ENCODE data around the gene CASZ1. TPM values are rescaled to one million over a fixed set of nuclear protein-coding genes. Genes with fewer than 3 reads are reported as not detected.

CASZ1 gene
- total and polyA plus RNA-seq, 2 donors (not counting 3 experiments of a cell fraction or from before 2014, with no cell fraction given), result 1.5 to 5.2 TPM

- FAIRE-seq, result no peak
- dilution Hi-C loops (cut with MboI; ENCODE audit: extremely low pct_ligation_motif_present, low sequenced_read_pairs), result no loop called here
- no peak overlapping the region for H3K27ac ChIP-seq (ENCODE audit: insufficient read depth, low read depth, low read length)
- H3K27me3 ChIP-seq (ENCODE audit: control insufficient read depth in 2 of 2, insufficient read depth in 2 of 2, low read length in 2 of 2), result no peaks in the 10 kb centered on the region
- H3K4me2 ChIP-seq (ENCODE audit: insufficient read depth, low read length), result no peak overlapping the region
- no peak overlapping the region for H3K4me3 ChIP-seq (replicated peaks in 1 of 3; ENCODE audit: insufficient read depth in 1 of 3, low read depth in 1 of 3, low read length in 3 of 3)
- no peaks in the 10 kb centered on the region for H4K20me1 ChIP-seq (replicated peaks; ENCODE audit: control insufficient read depth, extremely low read depth, insufficient read depth, low read length)
- no peaks in the 10 kb centered on the region for H3K79me2 ChIP-seq (ENCODE audit: control insufficient read depth, insufficient read depth, low read length)
- CTCF ChIA-PET, result no interaction called here
- POLR2A ChIA-PET, result no interaction called here
- no peaks in the 10 kb centered on the region for H3K36me3 ChIP-seq (ENCODE audit: control insufficient read depth in 2 of 2, extremely low read depth in 1 of 2, insufficient read depth in 2 of 2, low read length in 2 of 2)
- no TSS peak for BruUV-seq (replicated peaks)
- H3K9me3 ChIP-seq (replicated peaks; ENCODE audit: control insufficient read depth, insufficient read depth, low read length), result no peaks in the 10 kb centered on the region
- TF ChIP-seq JUN (IDR thresholded peaks at IDR 0.05; ENCODE audit: borderline replicate concordance, insufficient read depth, insufficient read length, low read depth) (no peak), POLR2AphosphoS5 (IDR thresholded peaks at IDR 0.05; ENCODE audit: insufficient read depth, low read depth, low read length) (no peak), FOS (IDR thresholded peaks at IDR 0.05; ENCODE audit: borderline replicate concordance, insufficient read depth, low read length) (no peak), POLR2A (IDR thresholded peaks at IDR 0.05; ENCODE audit: low read depth, low read length) (no peak), EZH2 (IDR thresholded peaks at IDR 0.05; ENCODE audit: borderline replicate concordance, low read depth, low read length, severe bottlenecking) (no peak), CTCF (IDR thresholded peaks at IDR 0.05; ENCODE audit: extremely low read depth in 1 of 2, insufficient read depth in 1 of 2, low read depth in 1 of 2, low read length in 2 of 2) (no peak), GATA2 (IDR thresholded peaks at IDR 0.05; ENCODE audit: insufficient read depth, insufficient read length, low read depth, low read length) (no peak), MYC (IDR thresholded peaks at IDR 0.05; ENCODE audit: low read depth, low read length) (no peak), MAX (IDR thresholded peaks at IDR 0.05; ENCODE audit: insufficient read depth, insufficient read length) (no peak)
- H3K9ac ChIP-seq (replicated peaks; ENCODE audit: extremely low read depth, insufficient read depth, low read length), result no peak overlapping the region
- intact Hi-C loops (cut with micrococcal nuclease), result no loop called here
- H3K9me1 ChIP-seq (replicated peaks; ENCODE audit: control insufficient read depth, extremely low read depth, insufficient read depth, low read length), result no peaks in the 10 kb centered on the region
- H3K4me1 ChIP-seq (ENCODE audit: control insufficient read depth, extremely low read depth, insufficient read depth, low read length), result peaks cover 2% of the 10 kb centered on the region
- no peak overlapping the region for H2AFZ ChIP-seq (ENCODE audit: low read depth, low read length)
- DNase-seq (ENCODE audit: low read depth, low spot score), result no peak
Measured at GRCh38 chr1:10647414-10648170, 148.9 kb downstream of the CASZ1 start.
